ENCODE results near the gene ELAVL1.

DNA sequence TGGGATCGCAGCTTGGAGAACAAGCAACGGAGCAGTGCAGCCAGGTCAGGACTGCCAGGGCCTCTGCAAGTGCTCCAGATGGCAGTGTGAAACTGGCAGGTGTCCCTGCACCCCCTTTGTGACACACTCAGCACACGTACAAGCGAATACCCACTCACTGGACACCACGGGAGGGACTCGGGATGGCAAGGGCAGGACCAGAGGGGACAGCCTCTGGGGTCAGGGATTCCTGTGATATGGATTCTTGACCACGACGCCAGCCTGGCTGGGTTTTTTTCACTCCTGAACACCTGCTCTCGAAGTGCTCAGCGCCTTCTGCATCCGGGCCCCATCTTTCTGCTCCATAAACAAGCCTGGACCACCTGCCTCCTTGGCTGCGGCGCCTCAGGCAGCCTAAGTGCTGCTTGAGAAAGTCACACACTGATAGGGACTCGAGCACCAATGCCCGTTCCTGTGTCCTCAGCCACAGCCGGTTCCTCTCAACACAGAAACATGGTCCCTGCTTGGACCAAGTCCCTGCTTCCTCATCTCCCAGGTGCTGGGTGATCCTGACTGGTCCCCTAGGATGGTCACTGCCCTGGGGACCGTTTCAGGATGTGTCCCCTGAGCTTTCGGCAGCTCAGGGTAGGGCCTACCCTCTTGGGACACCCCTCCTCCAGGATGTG is 22.0 kb downstream of the ELAVL1 start:
- TF ChIP-seq GATA2 (IDR thresholded peaks at IDR 0.05; ENCODE audit: low read depth, low read length) (no peak), GATA3 (IDR thresholded peaks at IDR 0.05; ENCODE audit: low read depth, low read length) (no peak)

Measured in SH-SY5Y (cell line).